HG03439 (cell line): Measurements from ENCODE around the gene GPR35.

Source experiments
- ATAC-seq: cut with Tn5 transposase; IDR thresholded peaks from one replicate; pipeline ENCODE4 v1.9.1; 2021; ENCODE audit warnings: mild to moderate bottlenecking, moderate library complexity; ENCODE audit not compliant: unreplicated experiment

Gene GPR35

GRCh38 chr2:240588669-240589068 is 36.6 kb upstream of the GPR35 start:
- ATAC-seq = no peak

GRCh38 chr2:240589375-240589774 is 35.9 kb upstream of the GPR35 start:
- no peak for ATAC-seq

- ATAC-seq = no peak
These were observed 35.3 kb upstream of the GPR35 start for GRCh38 chr2:240589850-240590525.

- no peak for ATAC-seq
These were observed 34.6 kb upstream of the GPR35 start for GRCh38 chr2:240590681-240591111.

GRCh38 chr2:240591226-240591625 is 34.1 kb upstream of the GPR35 start:
- ATAC-seq = no peak

- ATAC-seq = no peak
These were observed 33.5 kb upstream of the GPR35 start for GRCh38 chr2:240591784-240592183.

GRCh38 chr2:240593026-240593702 is 32.1 kb upstream of the GPR35 start:
- ATAC-seq = no peak

- ATAC-seq = no peak
These were observed 31.4 kb upstream of the GPR35 start for GRCh38 chr2:240593703-240594451.

- no peak for ATAC-seq
These were observed 30.5 kb upstream of the GPR35 start for GRCh38 chr2:240594511-240595380.

- ATAC-seq = no peak
These were observed 29.8 kb upstream of the GPR35 start for GRCh38 chr2:240595381-240596079.

- ATAC-seq = no peak
These were observed 29.2 kb upstream of the GPR35 start for GRCh38 chr2:240596080-240596460.

- no peak for ATAC-seq
These were observed 28.8 kb upstream of the GPR35 start for GRCh38 chr2:240596491-240596931.

- no peak for ATAC-seq
These were observed 28.2 kb upstream of the GPR35 start for GRCh38 chr2:240597054-240597418.

GRCh38 chr2:240597419-240598181 is 27.7 kb upstream of the GPR35 start:
- ATAC-seq = no peak

- no peak for ATAC-seq
These were observed 26.9 kb upstream of the GPR35 start for GRCh38 chr2:240598311-240598911.

- ATAC-seq = no peak
These were observed 26.1 kb upstream of the GPR35 start for GRCh38 chr2:240599141-240599583.

- ATAC-seq = no peak
These were observed 24.8 kb upstream of the GPR35 start for GRCh38 chr2:240600451-240600961.

GRCh38 chr2:240601061-240601830 is 24.0 kb upstream of the GPR35 start:
- no peak for ATAC-seq
